IPS-18c (cell line): ENCODE results near the gene MAVS.

Experiments
- H3K4me3 ChIP-seq: 2 replicates; pipeline ENCODE4 v1.7.0; 2013; ENCODE audit warnings: low read depth, mild to moderate bottlenecking, low read length, moderate library complexity; ENCODE audit not compliant: insufficient read depth
- H3K9me3 ChIP-seq: one replicate; pipeline ENCODE4 v1.6.1; 2013; ENCODE audit warnings: mild to moderate bottlenecking, low read length, moderate library complexity; ENCODE audit not compliant: control insufficient read depth, insufficient read depth

MAVS gene

GRCh38 chr20:3846740-3847428, at the start of gene MAVS:
TSS of gene MAVS (plus strand) at chr20:3846834. CDS start at chr20:3854625, 7,791 bp downstream.
- H3K4me3 ChIP-seq: peak within 1 kb of the TSS; percentile 97
- no peaks in the 10 kb centered on the region for H3K9me3 ChIP-seq

DNA sequence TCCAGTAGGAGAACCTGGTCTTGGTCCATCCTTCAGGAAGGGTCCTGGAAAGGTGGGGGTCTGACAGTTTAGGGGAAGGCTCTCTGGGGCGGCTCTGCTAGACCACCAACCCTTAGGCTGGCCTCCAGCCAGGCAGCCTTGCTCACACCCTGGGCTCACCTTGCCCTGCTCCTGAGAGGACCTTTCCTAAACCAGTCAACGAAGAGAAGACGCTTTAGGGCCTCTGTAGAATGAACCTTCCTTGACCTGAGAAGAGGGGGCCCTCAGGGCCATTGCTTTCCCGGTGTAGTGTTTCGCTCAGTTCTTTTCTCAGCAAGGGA, 49.4 kb upstream of the MAVS start:
- Histone ChIP-seq H3K4me3 (peak overlapping the region; percentile 73; the same call in 1 of the 2 replicates), H3K9me3 (no peaks in the 10 kb centered on the region)

DNA sequence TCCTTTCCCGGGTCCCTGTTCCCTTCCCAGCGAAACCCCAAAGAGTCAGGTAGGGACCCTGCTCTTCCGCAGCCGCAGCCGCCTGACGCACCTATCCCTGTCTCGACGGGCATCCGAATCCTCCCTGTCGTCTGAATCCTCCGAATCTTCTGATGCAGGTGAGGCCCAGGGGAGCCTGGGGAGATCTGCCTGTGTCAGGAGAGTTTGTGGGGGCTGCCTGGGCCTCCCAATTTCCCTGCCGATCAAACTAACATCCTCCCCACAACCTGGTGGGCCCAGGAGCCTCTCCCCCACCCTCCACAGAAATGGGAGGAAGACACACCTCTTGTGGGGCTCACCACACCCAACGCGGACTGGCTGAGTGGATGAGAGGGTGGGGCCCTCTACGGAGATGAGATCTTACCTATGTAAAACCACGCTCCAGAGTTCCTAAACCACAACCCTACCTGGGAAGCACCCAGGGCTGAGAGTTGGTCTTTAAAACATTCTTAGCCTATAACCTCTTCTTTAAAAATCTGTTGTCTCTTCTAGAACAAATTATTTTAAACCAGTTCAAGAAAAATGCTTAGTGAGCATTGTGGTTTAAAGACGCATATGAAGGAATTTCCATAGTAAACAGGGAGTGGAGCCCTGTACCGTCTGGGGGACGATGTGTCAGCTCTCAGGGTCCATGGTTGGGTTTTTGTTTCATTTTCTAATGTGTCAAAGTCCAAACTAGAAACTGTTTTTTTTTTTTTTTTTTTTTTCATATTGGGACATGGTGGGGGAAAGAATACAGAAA, 48.9 kb upstream of the MAVS start:
- H3K9me3 ChIP-seq: no peaks in the 10 kb centered on the region
- H3K4me3 ChIP-seq: no peak overlapping the region

GRCh38 chr20:3798373-3798768, 48.3 kb upstream of the MAVS start:
- no peaks in the 10 kb centered on the region for H3K9me3 ChIP-seq
- H3K4me3 ChIP-seq: no peak overlapping the region

DNA sequence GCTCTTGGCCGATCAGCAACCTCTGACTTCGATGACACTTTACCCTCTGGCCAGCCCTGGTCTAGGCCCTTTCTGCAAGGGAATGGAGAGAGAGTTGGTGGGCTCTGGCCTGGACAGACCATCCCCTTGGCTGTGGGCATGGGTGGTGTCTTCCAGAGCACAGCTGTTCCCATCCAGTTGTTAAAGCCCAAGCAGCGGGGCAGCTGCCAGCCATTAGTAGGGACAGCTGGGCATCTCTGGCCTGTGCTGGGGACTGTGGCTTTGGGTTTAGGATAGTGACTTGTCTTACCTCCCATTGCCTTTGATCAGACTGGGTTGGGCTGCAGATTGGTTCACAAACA, 47.8 kb upstream of the MAVS start:
- H3K4me3 ChIP-seq: no peak overlapping the region
- H3K9me3 ChIP-seq: no peaks in the 10 kb centered on the region

GRCh38 chr20:3800256-3800877, 46.3 kb upstream of the MAVS start:
- no peaks in the 10 kb centered on the region for H3K9me3 ChIP-seq
- H3K4me3 ChIP-seq: peak overlapping the region; percentile 40

DNA sequence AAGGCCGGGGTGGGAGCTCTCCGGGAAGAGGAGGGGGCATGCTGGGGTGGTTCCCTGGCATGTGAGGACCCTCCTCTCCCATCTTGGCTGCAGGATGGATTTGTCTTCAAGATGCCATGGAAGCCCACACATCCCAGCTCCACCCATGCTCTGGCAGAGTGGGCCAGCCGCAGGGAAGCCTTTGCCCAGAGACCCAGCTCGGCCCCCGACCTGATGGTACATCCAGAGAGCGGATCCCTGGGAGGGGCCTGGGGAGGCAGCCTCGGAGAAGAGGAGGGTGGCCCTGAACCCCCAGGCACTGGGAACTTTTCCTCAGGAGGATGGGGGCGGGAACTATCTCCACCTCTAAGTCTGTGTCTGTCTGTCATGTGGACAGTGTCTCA, 45.8 kb upstream of the MAVS start:
- Histone ChIP-seq H3K4me3 (no peak overlapping the region), H3K9me3 (no peaks in the 10 kb centered on the region)

GRCh38 chr20:3801299-3801698, 45.3 kb upstream of the MAVS start:
- Histone ChIP-seq H3K4me3 (no peak overlapping the region), H3K9me3 (no peaks in the 10 kb centered on the region)

GRCh38 chr20:3801846-3802245, 44.8 kb upstream of the MAVS start:
- no peaks in the 10 kb centered on the region for H3K9me3 ChIP-seq
- no peak overlapping the region for H3K4me3 ChIP-seq

DNA sequence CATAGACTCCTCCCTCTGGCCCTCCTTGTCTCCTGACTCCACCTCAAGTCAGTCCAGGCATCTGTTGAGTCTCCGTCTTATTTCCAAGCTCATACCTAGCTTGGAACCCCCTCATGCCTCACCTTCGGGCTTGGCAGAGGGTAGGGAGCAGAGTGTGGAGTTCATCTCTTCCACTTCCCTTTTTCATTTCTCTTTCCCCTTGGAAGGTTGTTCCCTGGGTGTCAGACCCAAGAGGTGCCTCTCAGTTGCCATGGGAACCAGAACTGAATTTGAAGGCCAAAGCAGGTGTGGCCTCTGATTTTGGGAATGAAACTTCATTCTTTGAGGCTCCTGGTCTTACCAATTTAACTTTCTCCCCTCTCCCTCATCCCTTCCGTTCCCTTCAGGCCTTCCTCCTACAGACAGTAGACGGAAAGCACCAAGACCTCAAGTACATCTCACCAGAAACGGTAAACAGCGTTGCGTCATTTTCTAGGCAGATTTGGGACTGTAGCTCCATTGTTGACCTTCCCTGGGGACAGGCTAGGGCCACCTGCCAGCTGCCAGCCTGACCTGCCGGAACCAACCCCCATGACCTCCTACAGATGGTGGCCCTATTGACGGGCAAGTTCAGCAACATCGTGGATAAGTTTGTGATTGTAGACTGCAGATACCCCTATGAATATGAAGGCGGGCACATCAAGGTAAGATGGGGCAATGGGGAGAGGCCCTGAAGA, 44.0 kb upstream of the MAVS start:
- no peak overlapping the region for H3K4me3 ChIP-seq
- no peaks in the 10 kb centered on the region for H3K9me3 ChIP-seq

- H3K9me3 ChIP-seq: no peaks in the 10 kb centered on the region
Observed at GRCh38 chr20:3803289-3803688, 43.3 kb upstream of the MAVS start.

GRCh38 chr20:3803854-3804253, 42.8 kb upstream of the MAVS start:
- Histone ChIP-seq H3K9me3 (no peaks in the 10 kb centered on the region), H3K4me3 (no peak overlapping the region)

More at GRCh38 chr20:3803289-3803688, 43.3 kb upstream of the MAVS start:
- no peak overlapping the region for H3K4me3 ChIP-seq

DNA sequence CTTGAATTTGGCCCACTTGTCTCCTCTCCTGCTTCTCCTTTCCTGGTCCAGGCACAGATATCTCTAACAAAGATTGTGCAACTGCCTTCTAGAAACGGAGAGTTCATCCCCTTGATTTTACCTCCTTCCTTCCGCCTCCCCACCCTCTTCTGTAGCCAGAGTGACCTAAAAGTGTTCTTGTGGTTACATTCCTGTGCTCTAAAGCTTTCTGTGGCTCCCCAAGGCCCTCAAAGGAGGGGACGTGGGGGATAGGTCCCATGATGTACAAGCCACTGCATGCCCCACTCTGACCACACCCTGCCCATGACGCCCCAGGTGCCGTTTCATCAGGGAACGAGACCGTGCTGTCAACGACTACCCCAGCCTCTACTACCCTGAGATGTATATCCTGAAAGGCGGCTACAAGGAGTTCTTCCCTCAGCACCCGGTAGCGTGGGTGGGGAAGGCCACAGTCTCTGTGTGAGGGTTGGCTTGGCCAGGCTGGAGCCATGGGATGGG, 42.3 kb upstream of the MAVS start:
- Histone ChIP-seq H3K4me3 (no peak overlapping the region), H3K9me3 (no peaks in the 10 kb centered on the region)

GRCh38 chr20:3804781-3805180, 41.9 kb upstream of the MAVS start:
- H3K9me3 ChIP-seq: no peaks in the 10 kb centered on the region
- H3K4me3 ChIP-seq: no peak overlapping the region

- Histone ChIP-seq H3K9me3 (no peaks in the 10 kb centered on the region), H3K4me3 (no peak overlapping the region)
Observed at GRCh38 chr20:3808544-3808943, 38.1 kb upstream of the MAVS start.

DNA sequence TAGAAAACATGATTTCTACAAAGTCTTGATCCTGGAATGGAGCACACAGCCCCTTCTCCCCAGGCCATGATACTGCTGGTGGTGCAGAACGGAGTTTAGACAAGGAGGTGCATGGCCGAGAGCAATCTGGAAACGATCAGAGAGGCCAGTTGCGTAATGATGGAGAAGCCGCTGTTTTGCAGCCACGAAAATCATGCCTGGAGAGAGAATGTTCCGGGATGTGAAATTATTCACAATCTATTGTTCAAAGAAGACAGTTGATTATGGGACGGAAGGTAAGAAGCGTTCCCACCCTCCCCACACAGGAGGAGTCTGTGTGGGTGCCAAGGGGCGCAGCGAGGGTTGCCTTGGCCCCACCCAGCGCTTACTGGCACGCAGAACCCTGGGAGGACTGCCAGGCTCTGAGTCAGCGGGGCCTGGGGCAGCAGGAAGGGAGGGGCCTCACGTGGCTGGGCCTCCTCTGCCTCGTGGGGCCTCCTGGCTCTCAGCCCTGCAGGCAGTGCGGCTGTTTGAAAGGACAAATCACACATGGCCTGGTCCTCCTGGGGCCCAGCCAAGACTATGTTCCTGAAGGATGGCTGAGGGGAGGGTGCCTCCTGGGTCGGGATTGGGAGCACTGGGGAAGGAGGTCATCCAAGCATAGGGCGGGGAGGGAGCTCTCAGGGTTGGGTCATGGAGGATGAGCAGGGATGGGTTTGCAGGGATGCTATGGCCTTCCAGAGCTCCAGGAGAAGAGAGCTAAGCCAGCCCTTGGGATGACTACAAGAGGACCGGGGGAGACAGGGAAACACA, 35.0 kb upstream of the MAVS start:
- H3K4me3 ChIP-seq: no peak overlapping the region
- no peaks in the 10 kb centered on the region for H3K9me3 ChIP-seq

DNA sequence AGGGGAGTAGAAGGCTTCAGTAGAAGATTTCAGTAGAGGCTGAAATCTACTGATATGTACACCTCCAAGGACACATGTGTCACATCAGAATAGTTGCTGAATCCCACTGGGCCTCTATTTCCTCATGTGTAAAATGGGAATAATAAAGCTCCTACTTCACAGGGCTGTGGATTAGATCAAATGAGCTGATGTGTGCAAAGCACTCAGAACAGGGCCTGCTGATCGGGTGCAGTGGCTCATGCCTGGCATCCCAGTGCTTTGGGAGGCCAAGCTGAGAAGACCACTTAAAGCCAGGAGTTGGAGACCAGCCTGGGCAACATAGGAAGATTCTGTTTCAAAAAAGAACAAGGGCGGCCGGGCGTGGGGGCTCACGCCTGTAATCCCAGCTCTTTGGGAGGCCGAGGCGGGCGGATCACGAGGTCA, 34.4 kb upstream of the MAVS start:
- Histone ChIP-seq H3K9me3 (no peaks in the 10 kb centered on the region), H3K4me3 (no peak overlapping the region)
